ENCODE data around the gene CEP70.

CEP70 gene

GRCh38 chr3:138477120-138477519 is 116.9 kb downstream of the CEP70 start:
- TF ChIP-seq GABPA (IDR thresholded peaks at IDR 0.05; ENCODE audit: low read depth), result no peak
- Histone ChIP-seq H3K27ac (replicated peaks) (no peak overlapping the region), H3K4me3 (replicated peaks; ENCODE audit: insufficient read depth, low read length) (no peak overlapping the region), H3K27me3 (ENCODE audit: insufficient read depth, poor library complexity, severe bottlenecking) (peaks cover 5% of the 10 kb centered on the region)
- no peak for DNase-seq (ENCODE audit: low read depth in 1 of 2, low spot score in 1 of 2)

- Histone ChIP-seq H3K27me3 (ENCODE audit: insufficient read depth, poor library complexity, severe bottlenecking) (peaks cover 5% of the 10 kb centered on the region), H3K27ac (replicated peaks) (no peak overlapping the region), H3K4me3 (replicated peaks; ENCODE audit: insufficient read depth, low read length) (no peak overlapping the region)
- no peak for TF ChIP-seq GABPA (IDR thresholded peaks at IDR 0.05; ENCODE audit: low read depth)
- TF ChIP-seq, protein P1, sequence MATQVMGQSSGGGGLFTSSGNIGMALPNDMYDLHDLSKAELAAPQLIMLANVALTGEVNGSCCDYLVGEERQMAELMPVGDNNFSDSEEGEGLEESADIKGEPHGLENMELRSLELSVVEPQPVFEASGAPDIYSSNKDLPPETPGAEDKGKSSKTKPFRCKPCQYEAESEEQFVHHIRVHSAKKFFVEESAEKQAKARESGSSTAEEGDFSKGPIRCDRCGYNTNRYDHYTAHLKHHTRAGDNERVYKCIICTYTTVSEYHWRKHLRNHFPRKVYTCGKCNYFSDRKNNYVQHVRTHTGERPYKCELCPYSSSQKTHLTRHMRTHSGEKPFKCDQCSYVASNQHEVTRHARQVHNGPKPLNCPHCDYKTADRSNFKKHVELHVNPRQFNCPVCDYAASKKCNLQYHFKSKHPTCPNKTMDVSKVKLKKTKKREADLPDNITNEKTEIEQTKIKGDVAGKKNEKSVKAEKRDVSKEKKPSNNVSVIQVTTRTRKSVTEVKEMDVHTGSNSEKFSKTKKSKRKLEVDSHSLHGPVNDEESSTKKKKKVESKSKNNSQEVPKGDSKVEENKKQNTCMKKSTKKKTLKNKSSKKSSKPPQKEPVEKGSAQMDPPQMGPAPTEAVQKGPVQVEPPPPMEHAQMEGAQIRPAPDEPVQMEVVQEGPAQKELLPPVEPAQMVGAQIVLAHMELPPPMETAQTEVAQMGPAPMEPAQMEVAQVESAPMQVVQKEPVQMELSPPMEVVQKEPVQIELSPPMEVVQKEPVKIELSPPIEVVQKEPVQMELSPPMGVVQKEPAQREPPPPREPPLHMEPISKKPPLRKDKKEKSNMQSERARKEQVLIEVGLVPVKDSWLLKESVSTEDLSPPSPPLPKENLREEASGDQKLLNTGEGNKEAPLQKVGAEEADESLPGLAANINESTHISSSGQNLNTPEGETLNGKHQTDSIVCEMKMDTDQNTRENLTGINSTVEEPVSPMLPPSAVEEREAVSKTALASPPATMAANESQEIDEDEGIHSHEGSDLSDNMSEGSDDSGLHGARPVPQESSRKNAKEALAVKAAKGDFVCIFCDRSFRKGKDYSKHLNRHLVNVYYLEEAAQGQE (IDR thresholded peaks at IDR 0.05; ENCODE audit: insufficient replicate concordance, low read depth), result no peak
- no peak for TF ChIP-seq CTCF (IDR thresholded peaks at IDR 0.05; ENCODE audit: insufficient read depth, low read length)
- TF ChIP-seq POLR2AphosphoS5 (IDR thresholded peaks at IDR 0.05; ENCODE audit: low read depth), result no peak
- no peak for TF ChIP-seq SPI1 (IDR thresholded peaks at IDR 0.05; ENCODE audit: borderline replicate concordance, low read depth)
- no peak for DNase-seq (ENCODE audit: low read depth in 1 of 2, low spot score in 1 of 2)
These were observed 117.5 kb downstream of the CEP70 start for GRCh38 chr3:138476526-138476925.

- no peak overlapping the region for H3K4me3 ChIP-seq (replicated peaks; ENCODE audit: insufficient read depth, low read length)
- TF ChIP-seq SPI1 (IDR thresholded peaks at IDR 0.05; ENCODE audit: borderline replicate concordance, low read depth) (no peak), GABPA (IDR thresholded peaks at IDR 0.05; ENCODE audit: low read depth) (no peak), CTCF (IDR thresholded peaks at IDR 0.05; ENCODE audit: insufficient read depth, low read length) (no peak), POLR2AphosphoS5 (IDR thresholded peaks at IDR 0.05; ENCODE audit: low read depth) (no peak)
- TF ChIP-seq, protein P1 (IDR thresholded peaks at IDR 0.05; ENCODE audit: insufficient replicate concordance, low read depth), result no peak
- peaks cover 5% of the 10 kb centered on the region for H3K27me3 ChIP-seq (ENCODE audit: insufficient read depth, poor library complexity, severe bottlenecking)
- DNase-seq (ENCODE audit: low read depth in 1 of 2, low spot score in 1 of 2), result no peak
- H3K27ac ChIP-seq (replicated peaks), result no peak overlapping the region
These were observed 119.9 kb downstream of the CEP70 start for GRCh38 chr3:138474163-138474562.

GRCh38 chr3:138473391-138473790 is 120.7 kb downstream of the CEP70 start:
- no peak overlapping the region for H3K27ac ChIP-seq (replicated peaks)
- no peak for DNase-seq (ENCODE audit: low read depth in 1 of 2, low spot score in 1 of 2)
- H3K4me3 ChIP-seq (replicated peaks; ENCODE audit: insufficient read depth, low read length), result no peak overlapping the region
- no peak for TF ChIP-seq GABPA (IDR thresholded peaks at IDR 0.05; ENCODE audit: low read depth)
- TF ChIP-seq POLR2AphosphoS5 (IDR thresholded peaks at IDR 0.05; ENCODE audit: low read depth), result no peak
- no peak for TF ChIP-seq CTCF (IDR thresholded peaks at IDR 0.05; ENCODE audit: insufficient read depth, low read length)
- no peak for TF ChIP-seq SPI1 (IDR thresholded peaks at IDR 0.05; ENCODE audit: borderline replicate concordance, low read depth)
- TF ChIP-seq, protein P1 (IDR thresholded peaks at IDR 0.05; ENCODE audit: insufficient replicate concordance, low read depth), result no peak
- peaks cover 5% of the 10 kb centered on the region for H3K27me3 ChIP-seq (ENCODE audit: insufficient read depth, poor library complexity, severe bottlenecking)
